ENCODE data around the gene ZNF462.
"Not testable (repeated sequence)": the region's sequence is repeated elsewhere in the genome, so short reads cannot be mapped to it uniquely, and the experiment has no call there.

ZNF462 gene, protein sequence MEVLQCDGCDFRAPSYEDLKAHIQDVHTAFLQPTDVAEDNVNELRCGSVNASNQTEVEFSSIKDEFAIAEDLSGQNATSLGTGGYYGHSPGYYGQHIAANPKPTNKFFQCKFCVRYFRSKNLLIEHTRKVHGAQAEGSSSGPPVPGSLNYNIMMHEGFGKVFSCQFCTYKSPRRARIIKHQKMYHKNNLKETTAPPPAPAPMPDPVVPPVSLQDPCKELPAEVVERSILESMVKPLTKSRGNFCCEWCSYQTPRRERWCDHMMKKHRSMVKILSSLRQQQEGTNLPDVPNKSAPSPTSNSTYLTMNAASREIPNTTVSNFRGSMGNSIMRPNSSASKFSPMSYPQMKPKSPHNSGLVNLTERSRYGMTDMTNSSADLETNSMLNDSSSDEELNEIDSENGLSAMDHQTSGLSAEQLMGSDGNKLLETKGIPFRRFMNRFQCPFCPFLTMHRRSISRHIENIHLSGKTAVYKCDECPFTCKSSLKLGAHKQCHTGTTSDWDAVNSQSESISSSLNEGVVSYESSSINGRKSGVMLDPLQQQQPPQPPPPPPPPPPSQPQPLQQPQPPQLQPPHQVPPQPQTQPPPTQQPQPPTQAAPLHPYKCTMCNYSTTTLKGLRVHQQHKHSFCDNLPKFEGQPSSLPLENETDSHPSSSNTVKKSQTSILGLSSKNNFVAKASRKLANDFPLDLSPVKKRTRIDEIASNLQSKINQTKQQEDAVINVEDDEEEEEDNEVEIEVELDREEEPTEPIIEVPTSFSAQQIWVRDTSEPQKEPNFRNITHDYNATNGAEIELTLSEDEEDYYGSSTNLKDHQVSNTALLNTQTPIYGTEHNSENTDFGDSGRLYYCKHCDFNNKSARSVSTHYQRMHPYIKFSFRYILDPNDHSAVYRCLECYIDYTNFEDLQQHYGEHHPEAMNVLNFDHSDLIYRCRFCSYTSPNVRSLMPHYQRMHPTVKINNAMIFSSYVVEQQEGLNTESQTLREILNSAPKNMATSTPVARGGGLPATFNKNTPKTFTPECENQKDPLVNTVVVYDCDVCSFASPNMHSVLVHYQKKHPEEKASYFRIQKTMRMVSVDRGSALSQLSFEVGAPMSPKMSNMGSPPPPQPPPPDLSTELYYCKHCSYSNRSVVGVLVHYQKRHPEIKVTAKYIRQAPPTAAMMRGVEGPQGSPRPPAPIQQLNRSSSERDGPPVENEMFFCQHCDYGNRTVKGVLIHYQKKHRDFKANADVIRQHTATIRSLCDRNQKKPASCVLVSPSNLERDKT (N-terminal part only)

GRCh38 chr9:106862821-106863720, at the start of gene ZNF462:
TSS of gene ZNF462 (plus strand) at chr9:106863166. CDS start at chr9:106923384, 60,218 bp downstream.
- no peak for DNase-seq

DNA sequence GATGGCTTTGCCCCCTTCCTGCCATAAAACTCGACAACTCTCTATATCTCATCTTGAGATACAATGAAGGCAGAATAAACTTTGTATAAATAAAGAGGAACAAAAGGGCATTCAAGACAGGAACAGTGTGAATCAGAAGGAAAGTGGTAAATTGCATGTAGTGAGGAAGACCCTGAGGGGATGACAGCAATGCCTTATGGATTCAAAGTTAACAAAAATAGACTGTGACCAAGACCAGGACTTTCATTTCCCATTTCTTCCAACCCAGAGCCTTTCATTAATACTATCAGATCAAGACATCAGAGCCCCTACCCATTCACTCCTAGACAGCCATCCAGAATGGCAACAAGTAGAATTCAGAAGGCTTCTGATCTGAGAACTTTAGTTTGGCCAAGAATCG, 46.4 kb upstream of the ZNF462 start:
- no peak for DNase-seq

DNA sequence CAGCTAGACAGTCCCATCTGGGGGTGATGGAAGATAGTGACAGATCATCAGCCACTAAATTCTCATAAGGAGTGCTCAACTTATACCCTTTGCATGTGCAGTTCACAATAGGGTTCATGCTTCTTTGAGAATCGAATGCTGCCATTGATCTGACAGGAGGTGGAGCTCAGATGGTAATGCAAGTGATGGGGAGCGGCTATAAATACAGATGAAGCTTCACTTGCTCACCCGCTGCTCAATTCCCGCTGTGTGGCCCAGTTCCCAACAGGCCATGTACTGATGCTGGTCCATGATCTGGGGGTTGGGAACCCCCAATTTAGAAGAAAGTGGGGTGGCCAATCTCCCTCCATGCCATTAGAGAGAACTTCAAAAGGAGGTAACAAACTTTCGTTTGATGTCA, 44.9 kb upstream of the ZNF462 start:
- no peak for DNase-seq

DNA sequence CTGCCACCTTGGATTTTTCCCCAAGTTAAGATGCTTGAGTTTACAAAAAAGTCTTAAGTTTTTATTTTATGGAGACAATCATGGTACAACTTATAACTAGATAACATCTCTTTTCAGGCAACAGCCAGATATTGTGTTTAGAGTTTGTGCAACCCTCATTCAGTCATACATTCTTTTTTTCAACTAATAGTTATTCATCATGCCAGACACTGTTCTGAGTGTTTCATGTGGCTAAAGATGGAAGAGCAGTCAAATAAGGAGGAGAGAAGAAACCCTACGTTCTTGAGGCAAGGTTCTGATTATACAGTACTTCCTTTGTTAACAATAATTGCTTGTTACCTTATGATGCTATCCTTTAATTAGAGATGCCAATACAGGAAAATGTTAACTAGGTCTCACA, 42.1 kb upstream of the ZNF462 start:
- no peak for DNase-seq

GRCh38 chr9:106828070-106828469, 34.9 kb upstream of the ZNF462 start:
- no peak for DNase-seq

DNA sequence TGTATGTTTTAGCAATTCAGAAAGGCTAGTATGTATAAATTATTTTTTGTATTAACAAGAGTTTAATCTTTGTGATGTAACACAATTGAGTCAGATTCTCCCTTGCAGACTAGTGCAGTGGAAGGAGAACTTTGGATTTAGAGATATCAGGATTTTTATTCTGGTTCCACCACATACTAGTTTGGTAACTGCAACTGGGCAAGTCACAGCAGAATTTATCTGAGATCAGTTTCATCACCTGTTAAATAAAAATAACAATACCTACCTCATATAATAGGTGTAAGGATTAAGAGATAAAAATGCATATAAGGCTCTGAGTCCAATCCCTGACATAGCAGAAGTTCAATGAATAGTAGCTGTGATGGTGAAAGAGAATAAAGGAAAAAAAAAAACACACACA, 34.0 kb upstream of the ZNF462 start:
- DNase-seq: no peak

DNA sequence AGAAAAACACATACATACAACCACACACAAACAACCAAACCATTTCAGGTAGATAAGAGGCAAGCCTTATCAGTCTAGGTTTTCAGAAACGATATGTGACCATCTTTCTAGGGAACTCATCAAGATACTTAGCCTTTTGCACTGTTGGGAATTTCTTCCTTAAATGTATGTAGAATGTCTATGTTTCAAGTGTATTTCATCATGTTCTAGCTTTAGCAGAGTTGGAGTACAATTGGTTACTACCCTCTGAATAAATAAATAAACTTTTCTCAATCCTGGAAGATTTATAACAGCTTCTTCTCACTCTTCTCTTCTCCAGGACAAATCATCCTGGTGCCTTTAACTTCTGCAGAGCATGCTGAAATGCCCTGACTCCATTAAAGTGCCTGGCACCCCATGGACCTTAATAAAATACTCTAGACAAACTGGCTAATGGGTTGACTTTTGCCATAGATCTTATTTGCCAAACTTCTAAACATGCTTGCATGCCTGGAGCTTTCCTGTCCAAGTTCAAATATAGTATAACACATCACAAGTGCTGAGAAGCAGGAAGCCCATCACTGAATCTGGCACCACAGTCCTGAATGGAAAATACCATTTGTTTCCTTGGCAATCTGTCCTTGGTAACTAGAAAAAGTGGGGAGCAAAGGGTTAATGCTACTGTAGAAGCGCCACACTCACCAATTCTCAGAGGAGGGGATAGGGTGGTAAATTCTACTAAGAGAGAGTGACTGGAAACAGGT, 33.1 kb upstream of the ZNF462 start:
- no peak for DNase-seq

GRCh38 chr9:106830527-106831150, 32.3 kb upstream of the ZNF462 start:
- DNase-seq: no peak

- DNase-seq: no peak
Observed at GRCh38 chr9:106834888-106835287, 28.1 kb upstream of the ZNF462 start.

DNA sequence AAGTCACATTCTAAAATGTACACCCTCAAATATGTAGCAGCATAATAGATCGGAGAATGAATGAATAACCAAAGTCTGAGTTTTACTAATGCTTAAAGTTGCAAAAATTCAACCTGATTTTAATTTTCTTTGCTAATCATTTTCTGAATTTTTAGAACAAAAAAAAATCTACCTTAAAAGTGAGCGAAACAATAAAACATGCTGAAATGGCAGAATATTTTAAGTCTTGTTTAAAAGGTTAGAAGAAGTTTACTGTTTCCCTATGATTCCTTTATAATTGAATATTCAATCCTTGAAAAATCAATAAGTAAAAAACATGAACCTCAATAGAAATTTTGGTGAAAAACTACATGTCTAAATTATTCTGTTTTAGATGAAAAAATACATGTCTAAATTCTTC, 27.1 kb upstream of the ZNF462 start:
- no peak for DNase-seq

DNA sequence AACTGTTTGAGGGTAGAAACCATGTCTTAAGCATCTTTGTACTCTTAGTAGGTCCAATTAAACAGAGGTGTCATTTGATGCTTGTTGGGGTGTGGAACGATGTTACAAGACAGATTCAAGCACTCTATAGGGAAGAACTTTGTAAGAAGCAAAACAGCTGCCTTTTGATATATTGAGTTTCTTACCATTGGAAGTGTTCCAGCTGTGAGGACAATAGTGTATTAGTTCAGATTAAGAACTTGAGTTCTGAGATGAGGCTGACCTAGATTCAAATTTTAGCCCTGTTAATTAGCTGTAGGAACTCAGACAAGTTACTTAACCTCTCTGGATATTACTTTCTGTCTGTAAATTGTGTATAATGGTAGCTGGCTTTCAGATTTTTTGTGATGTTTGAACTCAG, 19.6 kb upstream of the ZNF462 start:
- no peak for DNase-seq

GRCh38 chr9:106846307-106846706, 16.7 kb upstream of the ZNF462 start:
- no peak for DNase-seq

- DNase-seq: no peak
Observed at GRCh38 chr9:106846857-106847256, 16.1 kb upstream of the ZNF462 start.

DNA sequence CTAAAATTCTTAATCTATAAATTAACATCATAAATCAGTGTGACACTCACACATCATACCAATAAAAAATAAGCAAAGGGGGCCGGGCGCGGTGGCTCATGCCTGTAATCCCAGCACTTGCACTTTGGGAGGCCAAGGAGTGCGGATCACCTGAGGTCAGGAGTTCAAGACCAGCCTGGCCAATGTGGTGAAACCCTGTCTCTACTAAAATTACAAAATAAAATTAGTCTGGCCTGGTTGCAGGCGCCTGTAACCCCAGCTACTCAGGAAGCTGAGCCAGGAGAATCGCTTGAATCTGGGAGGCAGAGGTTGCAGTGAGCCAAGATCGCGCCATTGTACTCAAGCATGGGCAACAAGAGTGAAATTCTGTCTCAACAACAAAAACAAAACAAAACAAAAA, 11.3 kb upstream of the ZNF462 start:
- not testable (repeated sequence) for DNase-seq

- DNase-seq: no peak
Observed at GRCh38 chr9:106857811-106858470, 5.0 kb upstream of the ZNF462 start.

DNA sequence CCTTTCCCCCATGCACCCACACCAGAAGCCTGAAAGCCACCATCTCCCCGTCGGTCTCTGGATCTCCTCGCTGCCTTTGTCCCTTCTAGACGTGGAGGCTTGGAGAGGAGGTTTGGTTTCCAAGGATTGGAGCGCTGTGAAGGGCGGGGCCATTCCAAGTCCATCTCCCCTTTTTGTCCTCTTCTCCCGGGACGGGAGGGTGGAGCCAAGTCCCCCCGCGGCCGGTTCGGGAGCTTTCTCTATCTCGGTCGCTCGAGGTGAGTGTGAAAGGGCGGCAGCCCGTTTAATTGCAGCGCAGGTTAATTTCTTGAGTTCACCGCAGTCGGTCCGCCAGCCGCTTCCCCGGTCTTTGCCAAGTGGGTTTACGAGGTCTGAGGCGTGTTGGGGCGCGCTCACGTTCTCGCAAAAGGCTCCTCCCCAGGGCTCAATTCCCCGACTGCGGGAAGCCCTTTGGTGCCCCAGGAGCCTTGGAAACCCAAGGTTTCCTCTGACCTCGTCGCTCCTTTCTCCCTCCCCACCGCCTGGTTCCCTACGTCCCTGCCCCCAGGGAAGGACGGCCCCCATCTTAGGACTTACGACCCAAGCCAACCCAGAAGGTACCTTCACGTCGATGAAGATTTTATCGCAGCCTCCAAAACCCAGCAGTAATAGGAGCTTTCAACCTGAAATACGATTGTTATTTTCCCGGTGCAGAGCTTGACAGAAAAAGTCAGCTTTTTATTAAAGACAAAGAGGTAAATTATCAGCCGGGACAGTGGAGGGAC, 2.8 kb upstream of the ZNF462 start:
- no peak for DNase-seq

- no peak for DNase-seq
Observed at GRCh38 chr9:106860721-106861639, 2.0 kb upstream of the ZNF462 start.

- no peak for DNase-seq
Observed at GRCh38 chr9:106861640-106862109, 1.3 kb upstream of the ZNF462 start.

Measured in RPMI8226 (cell line).